Activated T-cell treated with anti-CD3 and anti-CD28 coated beads for 48 hours (primary cell): ENCODE measurements around the gene PFN3.
"Not testable (repeated sequence)": the region's sequence is repeated elsewhere in the genome, so short reads cannot be mapped to it uniquely, and the experiment has no call there.

ENCODE experiments used
- DNase-seq: peaks from one replicate; pipeline ENCODE4 v3.0.0-alpha.2; 2020; ENCODE audit warnings: low read depth

Gene PFN3

GRCh38 chr5:177425196-177425800 lies 24.8 kb upstream of the PFN3 start:
- DNase-seq: no peak

GRCh38 chr5:177423671-177424070 lies 23.2 kb upstream of the PFN3 start:
- no peak for DNase-seq

- no peak for DNase-seq
Measured at GRCh38 chr5:177421062-177421798, 20.8 kb upstream of the PFN3 start.

GRCh38 chr5:177420472-177420871 lies 20.0 kb upstream of the PFN3 start:
- not testable (repeated sequence) for DNase-seq

- DNase-seq: no peak
Measured at GRCh38 chr5:177419046-177419445, 18.6 kb upstream of the PFN3 start.

- DNase-seq: not testable (repeated sequence)
Measured at GRCh38 chr5:177417081-177417480, 16.6 kb upstream of the PFN3 start.

GRCh38 chr5:177414481-177414880 lies 14.0 kb upstream of the PFN3 start:
- DNase-seq: no peak

GRCh38 chr5:177412603-177413233 lies 12.3 kb upstream of the PFN3 start:
- no peak for DNase-seq

- no peak for DNase-seq
Measured at GRCh38 chr5:177410575-177410974, 10.1 kb upstream of the PFN3 start.

GRCh38 chr5:177409043-177409801 lies 8.8 kb upstream of the PFN3 start, which contains the start of gene F12:
Gene F12 (minus strand): TSS chr5:177409564. CDS start chr5:177409527, 37 bp downstream.
- DNase-seq: no peak

GRCh38 chr5:177405805-177406204 lies 5.3 kb upstream of the PFN3 start:
- no peak for DNase-seq

GRCh38 chr5:177405312-177405711 lies 4.9 kb upstream of the PFN3 start:
- DNase-seq: no peak

GRCh38 chr5:177404641-177405179 lies 4.2 kb upstream of the PFN3 start:
- DNase-seq: no peak

- peak; percentile 85 for DNase-seq
Measured at GRCh38 chr5:177403792-177404640, 3.6 kb upstream of the PFN3 start.

GRCh38 chr5:177403102-177403791 lies 2.8 kb upstream of the PFN3 start:
- DNase-seq: peak; percentile 36

GRCh38 chr5:177402271-177403043 lies 2.0 kb upstream of the PFN3 start:
- DNase-seq: peak; percentile 63

GRCh38 chr5:177397875-177398390 lies 2.5 kb downstream of the PFN3 start:
- no peak for DNase-seq

- no peak for DNase-seq
Measured at GRCh38 chr5:177396807-177397206, 3.7 kb downstream of the PFN3 start.

GRCh38 chr5:177396078-177396477 lies 4.4 kb downstream of the PFN3 start:
- no peak for DNase-seq

- no peak for DNase-seq
Measured at GRCh38 chr5:177393990-177394389, 6.5 kb downstream of the PFN3 start.
